Erythroblast (primary cell): ENCODE results near the gene GPR35.
"Not testable (repeated sequence)": the region's sequence is repeated elsewhere in the genome, so short reads cannot be mapped to it uniquely, and the experiment has no call there.

ENCODE experiments used
- GATA1 ChIP-seq: IDR thresholded peaks from 2 replicates; pipeline ENCODE4 v1.6.1; 2011; ENCODE audit warnings: low read depth, mild to moderate bottlenecking, control low read depth, low read length, moderate library complexity
- POLR2A ChIP-seq: IDR thresholded peaks from 2 replicates; pipeline ENCODE4 v1.6.1; 2011; ENCODE audit warnings: mild to moderate bottlenecking, low read length

DNA sequence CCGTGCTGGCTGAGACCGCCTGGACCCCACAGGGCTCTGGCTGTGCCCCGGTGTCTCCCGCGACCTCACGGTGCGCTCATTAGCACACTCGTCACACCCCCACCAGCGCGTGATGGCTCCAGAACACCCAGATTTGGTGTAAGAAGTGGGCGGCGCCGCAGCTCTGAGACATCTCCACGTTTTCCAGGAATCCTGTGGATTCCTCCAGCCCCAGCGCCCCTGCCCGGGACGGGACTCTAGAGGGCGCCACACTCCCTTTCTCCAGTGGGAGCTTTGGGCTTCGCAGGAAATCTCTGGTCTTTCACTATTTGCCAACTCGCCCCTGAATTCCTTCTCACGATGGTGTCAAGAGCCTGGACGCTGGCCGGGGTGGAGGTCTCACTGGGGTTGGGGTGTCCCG, 50.1 kb downstream of the GPR35 start:
- TF ChIP-seq POLR2A, GATA1: not testable (repeated sequence)
